Measurements from ENCODE around the gene AKAP12. TPM values are rescaled to one million over a fixed set of nuclear protein-coding genes. Genes with fewer than 3 reads are reported as not detected.
A peak's percentile ranks its signal among the peaks of the same experiment; 100 is the strongest.

The AKAP12 gene
- 100 to 1,000 TPM in 10 of 12 donors, 10 to 100 TPM in 1, not detected in 1; 98.7 to 200 (median 120) TPM for polyA plus RNA-seq (ENCODE audit: insufficient read length in 12 of 12)
- long read RNA-seq, donor 1, partial matches to known transcripts = 119 of 119 reads
- long read RNA-seq, donor 1, other reads (novel, unspliced or antisense) = 0 of 119 reads
- long read RNA-seq, donor 2, partial matches to known transcripts = 93 of 93 reads
- long read RNA-seq, donor 2, other reads (novel, unspliced or antisense) = 0 of 93 reads
- long read RNA-seq, donor 3, partial matches to known transcripts = 39 of 39 reads
- long read RNA-seq, donor 3, other reads (novel, unspliced or antisense) = 0 of 39 reads
- long read RNA-seq, donor 4, partial matches to known transcripts = 67 of 67 reads
- long read RNA-seq, donor 4, other reads (novel, unspliced or antisense) = 0 of 67 reads
- long read RNA-seq, donor 5, full-length matches to known transcripts = 2 of 97 reads
- long read RNA-seq, donor 5, partial matches to known transcripts = 95 of 97 reads
- long read RNA-seq, donor 5, other reads (novel, unspliced or antisense) = 0 of 97 reads
- long read RNA-seq, donor 6, full-length matches to known transcripts = 1 of 74 reads
- long read RNA-seq, donor 6, partial matches to known transcripts = 73 of 74 reads
- long read RNA-seq, donor 6, other reads (novel, unspliced or antisense) = 0 of 74 reads
- long read RNA-seq, donor 7, partial matches to known transcripts = 66 of 66 reads
- long read RNA-seq, donor 7, other reads (novel, unspliced or antisense) = 0 of 66 reads
- long read RNA-seq, donor 8, partial matches to known transcripts = 128 of 128 reads
- long read RNA-seq, donor 8, other reads (novel, unspliced or antisense) = 0 of 128 reads
- long read RNA-seq, donor 9, partial matches to known transcripts = 55 of 55 reads
- long read RNA-seq, donor 9, other reads (novel, unspliced or antisense) = 0 of 55 reads
- long read RNA-seq, donor 10, partial matches to known transcripts = 81 of 81 reads
- long read RNA-seq, donor 10, other reads (novel, unspliced or antisense) = 0 of 81 reads
- long read RNA-seq, donor 11, full-length matches to known transcripts = 1 of 138 reads
- long read RNA-seq, donor 11, partial matches to known transcripts = 137 of 138 reads
- long read RNA-seq, donor 11, other reads (novel, unspliced or antisense) = 0 of 138 reads

GRCh38 chr6:151239603-151240035, at the start of gene AKAP12:
AKAP12 (plus strand) TSS chr6:151239967; CDS start chr6:151240563, 596 bp downstream.
- no peak for DNase-seq

- DNase-seq = no peak
These were observed 48.2 kb upstream of the AKAP12 start for GRCh38 chr6:151191527-151191926.

GRCh38 chr6:151196555-151196954, 43.2 kb upstream of the AKAP12 start:
- peak; percentile 83 for DNase-seq

GRCh38 chr6:151197556-151197955, 42.2 kb upstream of the AKAP12 start:
- no peak for DNase-seq

GRCh38 chr6:151199991-151200390, 39.8 kb upstream of the AKAP12 start:
- peak; percentile 61 for DNase-seq

GRCh38 chr6:151205721-151206600, 33.8 kb upstream of the AKAP12 start:
- no peak for DNase-seq

- no peak for DNase-seq
These were observed 32.1 kb upstream of the AKAP12 start for GRCh38 chr6:151207674-151208073.

GRCh38 chr6:151209071-151209831, 30.5 kb upstream of the AKAP12 start:
- DNase-seq = no peak

GRCh38 chr6:151211075-151211474, 28.7 kb upstream of the AKAP12 start:
- DNase-seq = no peak

- DNase-seq = no peak
These were observed 26.4 kb upstream of the AKAP12 start for GRCh38 chr6:151213352-151213751.

GRCh38 chr6:151215999-151216398, 23.8 kb upstream of the AKAP12 start:
- no peak for DNase-seq

- DNase-seq = no peak
These were observed 23.0 kb upstream of the AKAP12 start for GRCh38 chr6:151216804-151217203.

GRCh38 chr6:151219192-151219591, 20.6 kb upstream of the AKAP12 start:
- DNase-seq = no peak

- no peak for DNase-seq
These were observed 15.7 kb upstream of the AKAP12 start for GRCh38 chr6:151224076-151224475.

- no peak for DNase-seq
These were observed 13.8 kb upstream of the AKAP12 start for GRCh38 chr6:151225919-151226318.

- DNase-seq = no peak
These were observed 10.9 kb upstream of the AKAP12 start for GRCh38 chr6:151228788-151229400.

- DNase-seq = no peak
These were observed 10.1 kb upstream of the AKAP12 start for GRCh38 chr6:151229401-151230276.

GRCh38 chr6:151230277-151230577, 9.5 kb upstream of the AKAP12 start:
- DNase-seq = no peak

GRCh38 chr6:151232899-151233298, 6.9 kb upstream of the AKAP12 start:
- DNase-seq = no peak

Data from muscle of arm (tissue), 14 donors.